Germinal center (tissue), 1 donor: Measurements from ENCODE around the gene DGKQ.
"Not testable (repeated sequence)": the region's sequence is repeated elsewhere in the genome, so short reads cannot be mapped to it uniquely, and the experiment has no call there.

Experiments used
- DNase-seq: peaks from one replicate; pipeline ENCODE4 v3.0.0; 2012; ENCODE audit warnings: mixed read lengths, low spot score

The DGKQ gene

GRCh38 chr4:993111-994029, 20.0 kb upstream of the DGKQ start, which contains the start of gene SLC26A1:
Gene SLC26A1, minus strand, starts transcription at chr4:993404. Its CDS starts 1,701 bp downstream, at chr4:991703.
- no peak for DNase-seq

GRCh38 chr4:992297-993110, 19.1 kb upstream of the DGKQ start:
- no peak for DNase-seq

GRCh38 chr4:991451-992296, 18.3 kb upstream of the DGKQ start:
- no peak for DNase-seq

- no peak for DNase-seq
These were observed 17.5 kb upstream of the DGKQ start for GRCh38 chr4:990746-991367.

- DNase-seq: no peak
These were observed 16.5 kb upstream of the DGKQ start for GRCh38 chr4:989722-990471.

GRCh38 chr4:988726-989721, 15.7 kb upstream of the DGKQ start:
- no peak for DNase-seq

GRCh38 chr4:987624-988513, 14.5 kb upstream of the DGKQ start:
- no peak for DNase-seq

GRCh38 chr4:986879-987623, 13.7 kb upstream of the DGKQ start, which contains the start of gene IDUA:
Gene IDUA, plus strand, starts transcription at chr4:987044. Its CDS starts 41 bp downstream, at chr4:987085.
- DNase-seq: peak; percentile 91

- DNase-seq: no peak
These were observed 13.1 kb upstream of the DGKQ start for GRCh38 chr4:986428-986878.

GRCh38 chr4:985123-985830, 11.9 kb upstream of the DGKQ start:
- peak; percentile 70 for DNase-seq

- no peak for DNase-seq
These were observed 11.1 kb upstream of the DGKQ start for GRCh38 chr4:984336-985054.

GRCh38 chr4:982814-983213, 9.4 kb upstream of the DGKQ start:
- no peak for DNase-seq

GRCh38 chr4:982291-982690, 8.9 kb upstream of the DGKQ start:
- no peak for DNase-seq

- DNase-seq: no peak
These were observed 5.8 kb upstream of the DGKQ start for GRCh38 chr4:978957-979701.

- DNase-seq: not testable (repeated sequence)
These were observed 2.6 kb upstream of the DGKQ start for GRCh38 chr4:976016-976415.
